ENCODE measurements around the gene AKAP8L. TPM values are rescaled to one million over a fixed set of nuclear protein-coding genes. Genes with fewer than 3 reads are reported as not detected.

The AKAP8L gene
- total RNA-seq, 1 experiment from 2014 or later: 94.0 TPM

DNA sequence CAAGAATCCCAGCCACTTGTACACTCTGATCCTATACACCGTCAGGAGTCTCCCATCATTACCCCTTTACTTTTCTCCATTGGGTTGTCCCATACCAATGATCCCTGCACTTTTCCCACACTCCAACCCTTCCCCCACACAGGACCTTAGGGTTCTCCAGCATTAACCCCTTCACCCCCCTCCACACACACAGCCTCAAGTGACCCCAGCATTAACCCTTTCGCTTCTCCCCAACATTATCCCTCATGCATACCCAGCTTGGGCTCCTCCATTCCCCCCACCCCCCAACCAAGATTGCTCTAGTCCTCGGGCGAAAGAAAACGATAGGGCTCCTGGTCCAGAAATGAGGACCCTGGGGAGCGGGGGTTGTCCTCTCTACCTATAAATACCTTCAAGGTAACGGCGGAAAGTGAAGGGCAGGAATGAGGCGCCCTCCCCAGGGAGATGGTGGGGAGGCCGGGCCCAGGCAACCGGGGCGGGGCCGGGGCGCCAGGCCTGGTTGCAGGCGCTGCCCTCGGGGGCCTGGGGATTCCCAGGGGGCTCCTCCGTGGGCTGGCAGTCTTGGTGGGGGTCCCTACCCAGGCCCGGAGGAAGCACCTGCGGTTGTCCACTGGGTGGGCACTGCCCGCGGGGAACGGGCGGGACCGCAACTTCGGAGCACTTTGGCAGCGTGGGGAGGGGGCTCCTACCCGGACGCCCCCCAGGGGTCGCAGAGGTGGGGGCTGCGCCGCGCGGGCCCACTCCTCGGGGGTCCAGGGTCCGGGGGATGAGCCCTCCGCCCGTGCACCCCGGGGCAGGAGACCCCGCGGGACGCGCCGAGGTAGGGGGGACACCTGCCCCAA, 30.2 kb upstream of the AKAP8L start:
- Mint-ChIP-seq H3K36me3 (ENCODE audit: insufficient read depth, unreplicated experiment) (peaks cover 7% of the 10 kb centered on the region), H3K9me3 (ENCODE audit: low read depth, unreplicated experiment) (no peaks in the 10 kb centered on the region), H3K27ac (ENCODE audit: unreplicated experiment) (no peak overlapping the region), H3K27me3 (ENCODE audit: unreplicated experiment) (peaks cover 49% of the 10 kb centered on the region), H3K4me1 (ENCODE audit: low read depth, unreplicated experiment) (peaks cover 10% of the 10 kb centered on the region), H3K4me3 (ENCODE audit: low read depth, unreplicated experiment) (peak overlapping the region; percentile 6)
- BruUV-seq (replicated peaks): no TSS peak
- TF ChIP-seq, protein P1, sequence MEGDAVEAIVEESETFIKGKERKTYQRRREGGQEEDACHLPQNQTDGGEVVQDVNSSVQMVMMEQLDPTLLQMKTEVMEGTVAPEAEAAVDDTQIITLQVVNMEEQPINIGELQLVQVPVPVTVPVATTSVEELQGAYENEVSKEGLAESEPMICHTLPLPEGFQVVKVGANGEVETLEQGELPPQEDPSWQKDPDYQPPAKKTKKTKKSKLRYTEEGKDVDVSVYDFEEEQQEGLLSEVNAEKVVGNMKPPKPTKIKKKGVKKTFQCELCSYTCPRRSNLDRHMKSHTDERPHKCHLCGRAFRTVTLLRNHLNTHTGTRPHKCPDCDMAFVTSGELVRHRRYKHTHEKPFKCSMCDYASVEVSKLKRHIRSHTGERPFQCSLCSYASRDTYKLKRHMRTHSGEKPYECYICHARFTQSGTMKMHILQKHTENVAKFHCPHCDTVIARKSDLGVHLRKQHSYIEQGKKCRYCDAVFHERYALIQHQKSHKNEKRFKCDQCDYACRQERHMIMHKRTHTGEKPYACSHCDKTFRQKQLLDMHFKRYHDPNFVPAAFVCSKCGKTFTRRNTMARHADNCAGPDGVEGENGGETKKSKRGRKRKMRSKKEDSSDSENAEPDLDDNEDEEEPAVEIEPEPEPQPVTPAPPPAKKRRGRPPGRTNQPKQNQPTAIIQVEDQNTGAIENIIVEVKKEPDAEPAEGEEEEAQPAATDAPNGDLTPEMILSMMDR (IDR thresholded peaks at IDR 0.05; ENCODE audit: unreplicated experiment): no peak
- DNase-seq: no peak
- CTCF ChIA-PET: no interaction called here
- intact Hi-C loops (cut with micrococcal nuclease; ENCODE audit: unreplicated experiment): no loop called here

DNA sequence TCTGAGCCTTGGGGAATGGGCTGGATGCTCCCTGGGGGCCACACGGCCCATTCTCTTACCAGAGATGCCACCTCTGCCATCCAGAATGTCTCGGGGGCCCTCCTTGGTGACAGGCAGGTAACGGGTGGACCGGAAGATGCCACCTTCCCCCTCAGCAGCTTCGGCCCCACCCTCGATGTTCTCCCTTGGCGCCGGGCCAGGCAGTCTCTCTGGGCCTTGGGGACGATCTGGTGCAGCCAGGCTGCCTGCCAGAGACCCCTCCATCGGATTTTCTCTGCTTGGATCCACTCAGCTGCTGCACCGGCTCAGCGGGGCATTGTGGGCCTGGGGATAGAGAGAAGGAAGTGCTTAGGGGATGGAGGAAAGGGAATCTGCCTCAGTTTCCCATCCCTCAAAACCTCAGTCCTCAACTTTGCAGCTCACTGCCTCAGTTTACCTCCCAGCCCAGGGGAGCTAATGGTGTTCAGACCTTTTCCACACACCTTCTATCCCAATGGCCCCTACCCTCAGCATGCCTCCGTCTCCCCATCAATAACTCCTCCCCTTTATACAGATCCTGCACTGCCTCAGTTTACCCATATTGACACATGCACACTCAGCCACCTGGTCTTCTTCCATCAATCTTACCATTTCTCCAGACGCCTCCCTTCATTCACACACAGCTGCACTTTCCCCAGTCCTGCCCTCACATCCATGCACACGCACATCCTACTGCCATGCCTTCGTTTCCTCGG, 29.4 kb upstream of the AKAP8L start:
- peaks cover 42% of the 10 kb centered on the region for H3K27me3 Mint-ChIP-seq (ENCODE audit: unreplicated experiment)
- peaks cover 7% of the 10 kb centered on the region for H3K36me3 Mint-ChIP-seq (ENCODE audit: insufficient read depth, unreplicated experiment)
- peaks cover 10% of the 10 kb centered on the region for H3K4me1 Mint-ChIP-seq (ENCODE audit: low read depth, unreplicated experiment)
- H3K27ac Mint-ChIP-seq (ENCODE audit: unreplicated experiment): no peak overlapping the region
- CTCF ChIA-PET: no interaction called here
- intact Hi-C loops (cut with micrococcal nuclease; ENCODE audit: unreplicated experiment): no loop called here
- TF ChIP-seq, protein P1 (IDR thresholded peaks at IDR 0.05; ENCODE audit: unreplicated experiment): no peak
- no peak for DNase-seq
- H3K9me3 Mint-ChIP-seq (ENCODE audit: low read depth, unreplicated experiment): no peaks in the 10 kb centered on the region
- no TSS peak for BruUV-seq (replicated peaks)
- peak overlapping the region; percentile 6 for H3K4me3 Mint-ChIP-seq (ENCODE audit: low read depth, unreplicated experiment)

DNA sequence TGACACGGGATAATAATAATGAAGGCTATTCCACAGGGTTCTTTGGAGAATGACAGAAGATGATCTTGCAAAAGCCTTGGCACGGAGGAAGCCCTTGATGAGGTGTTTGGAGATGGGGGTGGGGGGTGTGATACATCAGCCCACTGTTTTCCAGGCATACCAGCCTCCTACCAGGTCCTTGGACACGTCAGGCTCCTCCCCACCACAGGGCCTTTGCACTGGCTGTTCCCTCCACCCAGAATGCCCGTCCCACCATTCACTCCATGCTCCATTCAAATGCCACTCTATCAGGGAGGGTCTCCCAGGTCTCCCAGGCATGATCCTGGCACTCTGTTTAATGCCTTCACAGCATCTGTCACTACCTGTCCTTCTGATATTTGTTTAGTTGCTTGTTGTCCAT, 28.3 kb upstream of the AKAP8L start:
- Mint-ChIP-seq H3K4me3 (ENCODE audit: low read depth, unreplicated experiment) (no peak overlapping the region), H3K9me3 (ENCODE audit: low read depth, unreplicated experiment) (no peaks in the 10 kb centered on the region), H3K36me3 (ENCODE audit: insufficient read depth, unreplicated experiment) (peaks cover 7% of the 10 kb centered on the region), H3K4me1 (ENCODE audit: low read depth, unreplicated experiment) (peaks cover 10% of the 10 kb centered on the region), H3K27ac (ENCODE audit: unreplicated experiment) (no peak overlapping the region), H3K27me3 (ENCODE audit: unreplicated experiment) (peaks cover 32% of the 10 kb centered on the region)
- TF ChIP-seq, protein P1 (IDR thresholded peaks at IDR 0.05; ENCODE audit: unreplicated experiment): no peak
- BruUV-seq (replicated peaks): no TSS peak
- intact Hi-C loops (cut with micrococcal nuclease; ENCODE audit: unreplicated experiment): no loop called here
- DNase-seq: no peak
- CTCF ChIA-PET: no interaction called here

- DNase-seq: no peak
- CTCF ChIA-PET: no interaction called here
- no peak overlapping the region for H3K4me3 Mint-ChIP-seq (ENCODE audit: low read depth, unreplicated experiment)
These were observed 27.1 kb upstream of the AKAP8L start for GRCh38 chr19:15445807-15446376.

More at GRCh38 chr19:15445807-15446376, 27.1 kb upstream of the AKAP8L start:
- H3K27ac Mint-ChIP-seq (ENCODE audit: unreplicated experiment): no peak overlapping the region
- H3K36me3 Mint-ChIP-seq (ENCODE audit: insufficient read depth, unreplicated experiment): peaks cover 7% of the 10 kb centered on the region
- no peaks in the 10 kb centered on the region for H3K9me3 Mint-ChIP-seq (ENCODE audit: low read depth, unreplicated experiment)
- TF ChIP-seq, protein P1 (IDR thresholded peaks at IDR 0.05; ENCODE audit: unreplicated experiment): no peak
- intact Hi-C loops (cut with micrococcal nuclease; ENCODE audit: unreplicated experiment): no loop called here
- H3K27me3 Mint-ChIP-seq (ENCODE audit: unreplicated experiment): peaks cover 26% of the 10 kb centered on the region
- BruUV-seq (replicated peaks): no TSS peak
- peaks cover 8% of the 10 kb centered on the region for H3K4me1 Mint-ChIP-seq (ENCODE audit: low read depth, unreplicated experiment)
